ENCODE measurements around the gene STAT5B. TPM values are rescaled to one million over a fixed set of nuclear protein-coding genes. Genes with fewer than 3 reads are reported as not detected.

The STAT5B gene
- total and polyA plus RNA-seq, 2 of the 13 experiments (the other 11 are each of a cell fraction or from before 2014, with no cell fraction given): 21.0 to 42.8 TPM

DNA sequence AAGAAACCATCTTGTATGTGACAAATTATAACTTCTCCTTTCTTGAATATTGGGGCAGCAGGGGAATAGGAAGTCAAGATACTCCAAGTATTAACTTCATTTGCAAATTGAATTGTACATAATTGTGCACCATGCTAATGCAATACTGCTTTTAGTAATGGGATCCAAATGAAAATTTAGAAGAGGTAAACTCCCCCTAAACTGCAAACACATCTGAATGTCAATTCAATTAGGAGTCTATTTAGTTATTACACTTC is 4.5 kb downstream of the STAT5B start (continued):
- TF ChIP-seq CENPBD1 (CRISPR knock-in tag; IDR thresholded peaks at IDR 0.05; ENCODE audit: borderline replicate concordance, low read depth): no peak

DNA sequence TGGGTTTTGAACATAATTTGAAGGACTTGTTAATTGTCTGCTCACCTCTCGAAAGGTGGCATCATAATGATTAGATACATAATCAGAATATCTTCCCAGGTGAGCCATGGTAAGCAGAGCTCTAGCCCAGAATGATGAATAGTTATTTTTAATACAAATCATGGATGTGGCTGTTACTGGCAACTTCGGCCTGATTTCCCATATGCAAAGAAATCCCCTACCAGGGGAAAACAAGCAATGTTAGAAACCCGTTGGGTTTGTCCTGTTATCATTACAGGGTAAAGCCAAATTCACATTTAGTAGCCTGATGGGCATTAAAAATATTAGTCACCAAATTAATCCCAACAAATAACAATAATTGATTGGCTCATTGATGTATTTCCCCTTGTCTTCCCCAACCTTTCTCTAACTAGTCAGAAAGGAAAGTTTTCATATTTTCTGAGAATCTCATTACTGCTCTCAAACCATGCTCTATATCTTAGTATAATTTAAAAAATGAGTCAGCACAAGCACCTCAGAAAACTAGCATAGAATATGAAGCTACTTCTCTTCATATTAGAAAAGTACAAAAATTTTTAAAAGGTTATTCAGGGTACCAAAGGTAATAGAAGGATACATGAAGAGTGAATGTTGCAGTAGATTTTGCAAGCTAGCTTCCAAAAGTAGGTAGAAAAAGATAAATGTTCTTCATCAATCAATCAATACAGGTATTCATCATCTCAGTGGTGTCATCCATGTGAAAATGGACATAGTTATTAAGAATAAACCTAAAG is 5.0 kb downstream of the STAT5B start:
- H3K27ac ChIP-seq (ENCODE audit: extremely low read length, insufficient read depth, low read length): no peak overlapping the region
- ATAC-seq: no peak
- no peak for DNase-seq (ENCODE audit: low spot score)
- in situ Hi-C loops (cut with HindIII; ENCODE audit: extremely low pct_ligation_motif_present, low pct_unique_long_range_greater_than_20kb): no loop called here
- H3K79me2 ChIP-seq (ENCODE audit: insufficient read depth, low read length): peaks cover 82% of the 10 kb centered on the region
- 97% methylated on average over 3 of the region's 3 CpGs for WGBS (ENCODE audit: low lambda C conversion rate)
- POLR2A ChIA-PET: no interaction called here
- H3K4me2 ChIP-seq (ENCODE audit: low read depth, low read length): no peak overlapping the region
- no peaks in the 10 kb centered on the region for H3K9me3 ChIP-seq (ENCODE audit: low read length)
- intact Hi-C loops (cut with micrococcal nuclease; ENCODE audit: unreplicated experiment): no loop called here
- no TSS peak for BruUV-seq (replicated peaks)
- H3K9ac ChIP-seq (ENCODE audit: insufficient read depth, low read depth, low read length): no peak overlapping the region
- H2AFZ ChIP-seq (ENCODE audit: low read length): no peak overlapping the region
- H3K4me1 ChIP-seq (ENCODE audit: insufficient read depth, low read length): peaks cover 88% of the 10 kb centered on the region
- H3K4me3 ChIP-seq (replicated peaks in 1 of 3; ENCODE audit: insufficient read depth in 1 of 3, low read depth in 2 of 3, low read length in 3 of 3): no peak overlapping the region
- H3K36me3 ChIP-seq (replicated peaks in 1 of 2; ENCODE audit: control insufficient read depth in 1 of 2, insufficient read depth in 2 of 2, low read length in 2 of 2): no peaks in the 10 kb centered on the region
- FAIRE-seq: no peak
- no peaks in the 10 kb centered on the region; a peak in 1 of 5 replicates for H3K27me3 ChIP-seq (ENCODE audit: control insufficient read depth in 1 of 2, insufficient read depth in 2 of 2, low read length in 2 of 2)
- CTCF ChIA-PET (ENCODE audit: low intra/inter-chr PET ratio, low total read pairs): no interaction called here
- TF ChIP-seq THYN1 (CRISPR knock-in tag; IDR thresholded peaks at IDR 0.05; ENCODE audit: borderline replicate concordance, low read depth) (no peak), SYNCRIP (IDR thresholded peaks at IDR 0.05; ENCODE audit: insufficient read depth, low read depth, low read length) (no peak), ZFP37 (CRISPR knock-in tag; IDR thresholded peaks at IDR 0.05; ENCODE audit: borderline replicate concordance) (no peak), HOXA3 (CRISPR knock-in tag; IDR thresholded peaks at IDR 0.05) (no peak), AGO1 (IDR thresholded peaks at IDR 0.05; ENCODE audit: low read depth, low read length, poor library complexity, severe bottlenecking) (no peak), ZNF598 (CRISPR knock-in tag; IDR thresholded peaks at IDR 0.05; ENCODE audit: borderline replicate concordance) (no peak)
- TF ChIP-seq, protein P1, sequence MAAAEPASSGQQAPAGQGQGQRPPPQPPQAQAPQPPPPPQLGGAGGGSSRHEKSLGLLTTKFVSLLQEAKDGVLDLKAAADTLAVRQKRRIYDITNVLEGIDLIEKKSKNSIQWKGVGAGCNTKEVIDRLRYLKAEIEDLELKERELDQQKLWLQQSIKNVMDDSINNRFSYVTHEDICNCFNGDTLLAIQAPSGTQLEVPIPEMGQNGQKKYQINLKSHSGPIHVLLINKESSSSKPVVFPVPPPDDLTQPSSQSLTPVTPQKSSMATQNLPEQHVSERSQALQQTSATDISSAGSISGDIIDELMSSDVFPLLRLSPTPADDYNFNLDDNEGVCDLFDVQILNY (CRISPR knock-in tag; conservative IDR thresholded peaks at IDR 0.05): no peak
- no peaks in the 10 kb centered on the region; the same call in 1 of the 2 replicates for H4K20me1 ChIP-seq (ENCODE audit: insufficient read depth, low read length)
